Fibroblast of pulmonary artery (primary cell): ENCODE results near the gene RNU5D-1.
"Not testable (repeated sequence)": the region's sequence is repeated elsewhere in the genome, so short reads cannot be mapped to it uniquely, and the experiment has no call there.

Source experiments
- DNase-seq: peaks from one replicate; pipeline ENCODE4 v3.0.0-alpha.2; 2010; ENCODE audit warnings: low read depth
- H3K4me3 ChIP-seq: replicated peaks from 2 replicates; pipeline ENCODE4 v1.5.1; 2011; ENCODE audit warnings: low read depth, mild to moderate bottlenecking, control low read depth, low read length, moderate library complexity
- TF ChIP-seq, protein P1 (sequence below): IDR thresholded peaks from 2 replicates; pipeline ENCODE4 v1.5.1; 2011; ENCODE audit warnings: mild to moderate bottlenecking, control low read depth, low read length, inconsistent platforms; ENCODE audit errors: missing control alignments

The RNU5D-1 gene

DNA sequence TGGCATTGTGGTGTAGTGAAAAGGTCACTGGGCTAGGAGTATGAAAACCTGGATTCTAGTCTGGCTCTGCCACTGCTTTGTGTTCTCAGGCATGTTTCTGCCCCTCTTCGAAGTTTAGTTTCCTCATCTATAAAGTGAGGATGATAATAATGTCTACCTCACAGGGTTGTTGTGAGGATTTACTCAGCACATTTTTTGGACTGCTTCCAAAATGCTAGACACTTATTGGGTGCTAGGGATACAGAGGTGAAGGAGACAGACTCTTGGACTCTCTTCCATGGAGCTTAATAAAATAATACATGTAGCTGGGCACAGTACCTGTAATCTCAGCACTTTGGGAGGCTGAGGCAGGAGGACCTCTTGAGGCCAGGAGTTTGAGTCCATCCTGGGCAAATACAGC, 12.2 kb upstream of the RNU5D-1 start:
- no peak for DNase-seq
- TF ChIP-seq, protein P1, sequence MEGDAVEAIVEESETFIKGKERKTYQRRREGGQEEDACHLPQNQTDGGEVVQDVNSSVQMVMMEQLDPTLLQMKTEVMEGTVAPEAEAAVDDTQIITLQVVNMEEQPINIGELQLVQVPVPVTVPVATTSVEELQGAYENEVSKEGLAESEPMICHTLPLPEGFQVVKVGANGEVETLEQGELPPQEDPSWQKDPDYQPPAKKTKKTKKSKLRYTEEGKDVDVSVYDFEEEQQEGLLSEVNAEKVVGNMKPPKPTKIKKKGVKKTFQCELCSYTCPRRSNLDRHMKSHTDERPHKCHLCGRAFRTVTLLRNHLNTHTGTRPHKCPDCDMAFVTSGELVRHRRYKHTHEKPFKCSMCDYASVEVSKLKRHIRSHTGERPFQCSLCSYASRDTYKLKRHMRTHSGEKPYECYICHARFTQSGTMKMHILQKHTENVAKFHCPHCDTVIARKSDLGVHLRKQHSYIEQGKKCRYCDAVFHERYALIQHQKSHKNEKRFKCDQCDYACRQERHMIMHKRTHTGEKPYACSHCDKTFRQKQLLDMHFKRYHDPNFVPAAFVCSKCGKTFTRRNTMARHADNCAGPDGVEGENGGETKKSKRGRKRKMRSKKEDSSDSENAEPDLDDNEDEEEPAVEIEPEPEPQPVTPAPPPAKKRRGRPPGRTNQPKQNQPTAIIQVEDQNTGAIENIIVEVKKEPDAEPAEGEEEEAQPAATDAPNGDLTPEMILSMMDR: no peak
- no peak overlapping the region for H3K4me3 ChIP-seq

- TF ChIP-seq, protein P1: no peak
- no peak for DNase-seq
- peak overlapping the region; percentile 89 for H3K4me3 ChIP-seq
Measured at GRCh38 chr1:44740179-44740617, 9.2 kb upstream of the RNU5D-1 start.

DNA sequence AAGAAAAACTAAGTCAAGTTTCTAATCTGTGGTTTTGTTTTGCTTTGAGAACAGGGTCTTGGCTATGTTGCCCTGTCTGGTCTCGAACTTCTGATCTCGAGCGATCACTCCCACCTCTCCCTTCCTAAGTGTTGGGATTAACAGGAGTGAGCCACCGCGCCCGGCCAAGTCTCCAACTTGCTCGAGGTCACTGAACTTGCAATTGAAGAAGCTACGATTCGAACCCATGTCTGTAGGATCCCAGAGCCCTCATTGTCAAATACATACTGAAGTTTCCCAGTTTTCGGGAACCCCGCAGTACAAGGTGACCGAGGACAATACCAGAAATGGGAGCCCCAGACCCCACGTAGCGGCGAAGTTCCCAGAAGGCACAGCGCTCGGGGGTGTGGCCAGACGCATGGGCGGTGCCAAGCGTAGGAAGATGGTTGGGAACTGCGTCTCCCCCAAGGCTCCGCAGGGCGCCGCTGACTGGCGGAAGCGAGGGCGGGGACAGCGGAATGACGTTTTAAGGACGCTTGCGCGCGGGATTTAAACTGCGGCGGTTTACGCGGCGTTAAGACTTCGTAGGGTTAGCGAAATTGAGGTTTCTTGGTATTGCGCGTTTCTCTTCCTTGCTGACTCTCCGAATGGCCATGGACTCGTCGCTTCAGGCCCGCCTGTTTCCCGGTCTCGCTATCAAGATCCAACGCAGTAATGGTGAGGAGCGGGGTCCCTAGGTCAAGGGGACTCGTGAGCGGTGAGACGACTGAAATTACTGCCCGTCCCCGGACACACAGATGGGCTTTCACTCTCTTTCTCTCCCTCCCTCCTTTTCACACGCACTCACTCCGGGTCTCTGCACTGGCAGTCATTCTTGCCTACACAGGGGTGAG, 8.6 kb upstream of the RNU5D-1 start, which contains the start of gene KIF2C:
Gene KIF2C (plus strand): TSS at position 531 of the 872 bp plus-strand sequence. CDS start 96 bp downstream, at position 627.
- DNase-seq: peak; percentile 98
- H3K4me3 ChIP-seq: peak within 1 kb of the TSS; percentile 89
- TF ChIP-seq, protein P1: no peak

GRCh38 chr1:44738953-44739306, 8.0 kb upstream of the RNU5D-1 start:
- peak overlapping the region; percentile 89 for H3K4me3 ChIP-seq
- DNase-seq: not testable (repeated sequence)

DNA sequence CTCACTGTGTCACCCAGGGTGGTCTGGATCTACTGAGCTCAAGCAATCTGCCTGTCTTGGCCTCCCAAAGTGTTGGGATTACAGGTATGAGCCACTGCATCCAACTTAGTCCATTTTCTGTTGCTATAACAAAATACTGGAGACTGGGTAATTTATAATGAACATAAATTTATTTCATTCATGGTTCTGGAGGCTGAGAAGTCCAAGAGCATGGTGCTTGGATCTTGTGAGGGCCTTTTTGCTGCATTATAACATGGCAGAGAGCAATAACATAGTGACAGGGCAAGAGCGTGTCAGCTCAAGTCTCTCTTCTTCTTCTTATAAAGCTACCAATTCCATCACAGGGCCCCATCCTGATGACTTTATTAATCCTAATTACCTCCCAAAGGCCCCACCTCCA, 5.0 kb upstream of the RNU5D-1 start:
- TF ChIP-seq, protein P1: no peak
- no peak for DNase-seq
- no peak overlapping the region for H3K4me3 ChIP-seq

DNA sequence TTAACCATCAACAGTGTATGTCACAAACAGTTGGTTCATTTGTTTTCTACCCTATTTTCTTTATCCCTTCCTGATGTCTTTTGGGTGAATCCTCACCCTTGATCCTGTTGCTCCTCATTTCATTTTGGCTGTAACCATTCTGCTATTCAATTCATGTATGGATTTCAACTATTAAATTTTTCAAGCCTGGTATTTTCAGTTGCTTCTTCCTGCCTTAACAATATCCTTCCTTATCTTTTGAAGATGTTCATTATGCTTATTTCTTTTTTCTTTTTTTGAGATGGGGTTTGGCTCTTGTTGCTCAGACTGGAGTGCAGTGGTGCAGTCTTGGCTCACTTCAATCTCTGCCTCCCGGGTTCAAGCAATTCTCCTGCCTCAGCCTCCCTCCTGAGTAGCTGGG, 2.8 kb upstream of the RNU5D-1 start:
- no peak overlapping the region for H3K4me3 ChIP-seq
- DNase-seq: no peak
- TF ChIP-seq, protein P1: no peak

DNA sequence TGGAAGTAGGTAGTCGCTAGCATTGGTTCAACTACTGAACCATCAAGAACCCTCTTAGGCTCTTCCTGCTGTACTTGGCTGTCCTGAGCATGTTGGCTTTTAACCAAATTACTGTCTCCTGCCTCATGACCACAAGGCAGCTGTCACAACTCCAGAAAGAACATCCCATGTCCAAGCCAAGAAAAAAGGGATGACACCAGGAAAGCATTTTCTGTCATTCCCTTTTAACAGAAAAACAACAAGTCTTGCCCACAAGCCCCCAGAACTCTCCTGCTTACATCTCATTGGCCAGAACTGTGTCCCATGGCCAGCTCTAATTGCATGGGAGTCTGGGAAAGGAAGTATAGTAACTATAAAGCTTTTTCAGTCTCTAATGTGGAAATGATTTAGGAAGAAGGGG, 2.4 kb upstream of the RNU5D-1 start:
- DNase-seq: peak; percentile 58
- no peak overlapping the region for H3K4me3 ChIP-seq
- TF ChIP-seq, protein P1: no peak
